IMR-90 (cell line): ENCODE results near the gene CEP72. TPM values are rescaled to one million over a fixed set of nuclear protein-coding genes. Genes with fewer than 3 reads are reported as not detected.

ENCODE experiments used
- ATAC-seq: fragments of 200-7000 bp; cut with Tn5 transposase; 2 replicates; pipeline ENCODE4 v1.9.1; 2020; ENCODE audit warnings: low read depth, mild to moderate bottlenecking, moderate library complexity
- BruUV-seq: library from RNA; stranded (reverse); fragments of 400-500 nt; replicated peaks from 2 replicates; lab custom pipeline; 2021; lab: Mats Ljungman, UMichigan
- CTCF ChIA-PET: fragments of 300-600 bp; formaldehyde crosslinking; extraction: SDS; loops from one replicate; lab custom pipeline; 2021; ENCODE audit warnings: antibody characterized with exemption; lab: Yijun Ruan, JAX
- POLR2A ChIA-PET: fragments of 300-600 bp; sonication (Branson Sonifier 250); formaldehyde crosslinking; loops from one replicate; lab custom pipeline; 2022; ENCODE audit warnings: antibody characterized with exemption; ENCODE audit not compliant: unreplicated experiment; lab: Charles Lee
- DNase-seq: peaks from one replicate; pipeline ENCODE4 v3.0.0; 2013
- H2AFZ ChIP-seq: replicated peaks from 2 replicates; pipeline ENCODE3; 2013; ENCODE audit warnings: low read length, mild to moderate bottlenecking; ENCODE audit not compliant: poor library complexity
- H2AK5ac ChIP-seq: 2 replicates; pipeline ENCODE4 v1.6.1; 2013; ENCODE audit warnings: low read depth, low read length, inconsistent platforms
- H2AK9ac ChIP-seq: replicated peaks from 2 replicates; pipeline ENCODE3; 2013; ENCODE audit warnings: mild to moderate bottlenecking, low read depth, low read length, moderate library complexity; ENCODE audit not compliant: poor library complexity
- H2BK120ac ChIP-seq: 2 replicates; pipeline ENCODE4 v1.6.1; 2013; ENCODE audit warnings: low read depth, low read length, inconsistent platforms
- H2BK15ac ChIP-seq: 3 replicates; pipeline ENCODE4 v1.6.1; 2013; ENCODE audit warnings: low read depth, low read length, inconsistent platforms
- H2BK20ac ChIP-seq: 2 replicates; pipeline ENCODE4 v1.6.1; 2013; ENCODE audit warnings: low read depth, mild to moderate bottlenecking, inconsistent platforms, low read length, moderate library complexity
- H2BK5ac ChIP-seq: 2 replicates; pipeline ENCODE4 v1.6.1; 2013; ENCODE audit warnings: mild to moderate bottlenecking, low read depth, low read length, inconsistent platforms; ENCODE audit not compliant: poor library complexity, severe bottlenecking
- H3K14ac ChIP-seq: replicated peaks from 2 replicates; pipeline ENCODE4 v1.6.1; 2013; ENCODE audit warnings: low read depth, low read length, inconsistent platforms
- H3K18ac ChIP-seq: 2 replicates; pipeline ENCODE4 v1.6.1; 2013; ENCODE audit warnings: low read depth, low read length, control low read depth
- H3K23ac ChIP-seq: 2 replicates; pipeline ENCODE4 v1.6.1; 2013; ENCODE audit warnings: low read depth, low read length, inconsistent platforms
- H3K27ac ChIP-seq: 2 replicates; pipeline ENCODE4 v1.5.1; 2013; ENCODE audit warnings: mild to moderate bottlenecking, control low read depth, low read length; ENCODE audit not compliant: insufficient read depth
- H3K27me3 ChIP-seq: 2 replicates; pipeline ENCODE4 v1.6.1; 2013; ENCODE audit warnings: low read length; ENCODE audit not compliant: control insufficient read depth, insufficient read depth
- H3K36me3 ChIP-seq: 2 replicates; pipeline ENCODE4 v1.6.1; 2013; ENCODE audit warnings: low read length, mixed read lengths; ENCODE audit not compliant: control insufficient read depth, insufficient read depth
- H3K4ac ChIP-seq: 2 replicates; pipeline ENCODE4 v1.6.1; 2013; ENCODE audit warnings: low read depth, low read length, inconsistent platforms
- H3K4me1 ChIP-seq: 2 replicates; pipeline ENCODE4 v1.6.1; 2013; ENCODE audit warnings: low read length, mixed read lengths; ENCODE audit not compliant: control insufficient read depth, insufficient read depth
- H3K4me2 ChIP-seq: 2 replicates; pipeline ENCODE4 v1.6.1; 2013; ENCODE audit warnings: low read depth, mild to moderate bottlenecking, control low read depth, low read length, moderate library complexity
- H3K4me3 ChIP-seq: 2 replicates; pipeline ENCODE4 v1.5.1; 2013; ENCODE audit warnings: low read depth, mild to moderate bottlenecking, control low read depth, low read length, moderate library complexity; ENCODE audit not compliant: insufficient read depth
- H3K56ac ChIP-seq: 2 replicates; pipeline ENCODE4 v1.6.1; 2013; ENCODE audit warnings: low read length, inconsistent platforms; ENCODE audit not compliant: insufficient read depth; ENCODE audit errors: extremely low read depth
- H3K79me1 ChIP-seq, 2 experiments: 2 replicates each; pipeline ENCODE4 v1.6.1; 2013; ENCODE audit warnings: low read length in 2 of 2, inconsistent platforms in 1 of 2, low read depth in 1 of 2
- H3K9ac ChIP-seq: 2 replicates; pipeline ENCODE4 v1.6.1; 2013; ENCODE audit warnings: low read depth, low read length, control low read depth
- H3K9me1 ChIP-seq: 2 replicates; pipeline ENCODE4 v1.6.1; 2013; ENCODE audit warnings: low read length, inconsistent platforms; ENCODE audit not compliant: insufficient read depth
- H3K9me3 ChIP-seq: 2 replicates; pipeline ENCODE4 v1.6.1; 2013; ENCODE audit warnings: low read length; ENCODE audit not compliant: control insufficient read depth, insufficient read depth
- H4K20me1 ChIP-seq: 2 replicates; pipeline ENCODE4 v1.6.1; 2013; ENCODE audit warnings: low read length, inconsistent platforms; ENCODE audit not compliant: insufficient read depth
- H4K5ac ChIP-seq: 2 replicates; pipeline ENCODE4 v1.6.1; 2013; ENCODE audit warnings: mild to moderate bottlenecking, low read depth, low read length, control low read depth
- H4K8ac ChIP-seq, 2 experiments: 2 replicates each; pipeline ENCODE4 v1.6.1; 2013; ENCODE audit warnings: low read depth in 2 of 2, low read length in 2 of 2, control low read depth in 1 of 2, inconsistent platforms in 1 of 2
- H4K91ac ChIP-seq: 2 replicates; pipeline ENCODE4 v1.6.1; 2013; ENCODE audit warnings: low read depth, low read length, inconsistent platforms; ENCODE audit not compliant: insufficient read depth
- ELK1 ChIP-seq: fragments of 150-350 bp; IDR thresholded peaks from 2 replicates; pipeline ENCODE4 v1.6.1; 2016; ENCODE audit warnings: low read depth, mild to moderate bottlenecking, low read length, moderate library complexity, borderline replicate concordance
- FOS ChIP-seq: fragments of 150-350 bp; IDR thresholded peaks from 2 replicates; pipeline ENCODE4 v1.6.1; 2016; ENCODE audit warnings: low read depth, low read length
- MAFK ChIP-seq: IDR thresholded peaks from 2 replicates; pipeline ENCODE4 v1.6.1; 2012; ENCODE audit warnings: low read depth, low read length, improper control_type of control experiment
- MAZ ChIP-seq: IDR thresholded peaks from 2 replicates; pipeline ENCODE4 v1.6.1; 2012; ENCODE audit warnings: low read depth, mild to moderate bottlenecking, low read length, improper control_type of control experiment, moderate library complexity, borderline replicate concordance
- MXI1 ChIP-seq: IDR thresholded peaks from 2 replicates; pipeline ENCODE4 v1.6.1; 2012; ENCODE audit warnings: low read depth, mild to moderate bottlenecking, low read length, moderate library complexity, borderline replicate concordance
- NFE2L2 ChIP-seq: fragments of 150-350 bp; IDR thresholded peaks from 2 replicates; pipeline ENCODE4 v1.6.1; 2016; ENCODE audit warnings: low read depth, mild to moderate bottlenecking, low read length
- POLR2A ChIP-seq: IDR thresholded peaks from 2 replicates; pipeline ENCODE4 v1.6.1; 2012; ENCODE audit warnings: mild to moderate bottlenecking, low read depth, low read length
- RCOR1 ChIP-seq: IDR thresholded peaks from 2 replicates; pipeline ENCODE4 v1.6.1; 2012; ENCODE audit warnings: mild to moderate bottlenecking, low read length, improper control_type of control experiment; ENCODE audit not compliant: insufficient replicate concordance
- SMC3 ChIP-seq: fragments of 150-350 bp; IDR thresholded peaks from 2 replicates; pipeline ENCODE4 v1.6.1; 2016; ENCODE audit warnings: low read depth, mild to moderate bottlenecking, antibody characterized with exemption, low read length, moderate library complexity
- WGBS, 2 experiments: methylation state at CpG; one replicate each; pipeline versions ENCODE4 v1.1.5 to v1.1.7; 2013; ENCODE audit warnings: missing lambda C conversion rate in 2 of 2; ENCODE audit not compliant: insufficient read length in 1 of 2; ENCODE audit errors: extremely low coverage in 2 of 2; 5-methylcytosine and 5-hydroxymethylcytosine counted together
- dilution Hi-C: fragments of 300-500 bp; cut with HindIII; formaldehyde crosslinking; loops from one replicate; pipeline ENCODE4 v1.14.3; 2018; ENCODE audit warnings: low sequenced_read_pairs; ENCODE audit not compliant: unreplicated experiment
- in situ Hi-C: fragments of 300-500 bp; cut with MboI; formaldehyde crosslinking; loops from 3 replicates; pipeline ENCODE4 v1.14.3; 2019; ENCODE audit warnings: low sequenced_read_pairs, inconsistent platforms, mixed read lengths
- intact Hi-C: fragments of 100-400 bp; cut with micrococcal nuclease; formaldehyde crosslinking; loops from 2 replicates; pipeline ENCODE4 v1.10.0; 2022
- polyA plus RNA-seq, 3 experiments: library from polyadenylated mRNA; depleted of rRNA; stranded (reverse); fragments of >200 nt; gene quantifications; 2 replicates each; pipeline ENCODE4 v1.2.3, GENCODE V29; 2012; ENCODE audit warnings: low replicate concordance in 1 of 3
- total RNA-seq: library from RNA; depleted of rRNA; stranded (reverse); fragments of >200 nt; gene quantifications from 2 replicates; pipeline ENCODE4 v1.2.3, GENCODE V29; 2012
- TF ChIP-seq, protein P1 (sequence below): conservative IDR thresholded peaks from 2 replicates; pipeline ENCODE4 v1.5.1; 2012; ENCODE audit warnings: mild to moderate bottlenecking, low read depth, low read length, improper control_type of control experiment
- TF ChIP-seq, protein P2 (sequence below): fragments of 150-350 bp; IDR thresholded peaks from 2 replicates; pipeline ENCODE4 v1.6.1; 2017; ENCODE audit warnings: mild to moderate bottlenecking, antibody characterized with exemption, low read length, low read depth

Gene CEP72
- total and polyA plus RNA-seq, 2 of the 4 experiments (the other 2 are of a cell fraction): 2.9 to 4.3 TPM

- no peak overlapping the region for H3K9ac ChIP-seq
- H4K91ac ChIP-seq: no peak overlapping the region
- DNase-seq (no peak), ATAC-seq (no peak)
- H3K4me1 ChIP-seq: no peaks in the 10 kb centered on the region
- H4K5ac ChIP-seq: no peak overlapping the region
- H3K4me2 ChIP-seq: no peak overlapping the region
- H2AFZ ChIP-seq: no peak overlapping the region
- H3K27ac ChIP-seq: no peak overlapping the region
- no peak overlapping the region for H3K56ac ChIP-seq
- POLR2A ChIA-PET: no interaction called here
- H3K4me3 ChIP-seq: no peak overlapping the region
- H2BK20ac ChIP-seq: no peak overlapping the region
- no peaks in the 10 kb centered on the region for H3K9me1 ChIP-seq
- H2AK5ac ChIP-seq: no peak overlapping the region
- CTCF ChIA-PET: no interaction called here
- H2BK15ac ChIP-seq: no peak overlapping the region
- no peaks in the 10 kb centered on the region; the same call in 1 of the 2 replicates for H3K9me3 ChIP-seq
- no peaks in the 10 kb centered on the region for H3K79me1 ChIP-seq
- no peak overlapping the region for H2BK5ac ChIP-seq
- dilution Hi-C loops (no loop called here), intact Hi-C loops (no loop called here), in situ Hi-C loops (no loop called here)
- no peak overlapping the region for H2AK9ac ChIP-seq
- H3K23ac ChIP-seq: no peak overlapping the region
- WGBS, 2 experiments: 98% methylated on average over 6 of the region's 13 CpGs; no CpG with 5 or more reads in 1 of the 2 experiments
- no peak overlapping the region for H4K8ac ChIP-seq
- H2BK120ac ChIP-seq: no peak overlapping the region
- no peak overlapping the region for H3K14ac ChIP-seq
- H3K36me3 ChIP-seq: peaks cover 2% of the 10 kb centered on the region; the same call in 1 of the 2 replicates
- BruUV-seq: no TSS peak
- H3K27me3 ChIP-seq: no peaks in the 10 kb centered on the region; the same call in 1 of the 2 replicates
- no peak overlapping the region for H3K18ac ChIP-seq
- H4K20me1 ChIP-seq: no peaks in the 10 kb centered on the region
- no peak overlapping the region for H3K4ac ChIP-seq
- TF ChIP-seq POLR2A: no peak
- TF ChIP-seq SMC3: no peak
- TF ChIP-seq FOS: no peak
- no peak for TF ChIP-seq MAZ
- TF ChIP-seq NFE2L2: no peak
- TF ChIP-seq ELK1: no peak
- no peak for TF ChIP-seq MXI1
- TF ChIP-seq, protein P1, sequence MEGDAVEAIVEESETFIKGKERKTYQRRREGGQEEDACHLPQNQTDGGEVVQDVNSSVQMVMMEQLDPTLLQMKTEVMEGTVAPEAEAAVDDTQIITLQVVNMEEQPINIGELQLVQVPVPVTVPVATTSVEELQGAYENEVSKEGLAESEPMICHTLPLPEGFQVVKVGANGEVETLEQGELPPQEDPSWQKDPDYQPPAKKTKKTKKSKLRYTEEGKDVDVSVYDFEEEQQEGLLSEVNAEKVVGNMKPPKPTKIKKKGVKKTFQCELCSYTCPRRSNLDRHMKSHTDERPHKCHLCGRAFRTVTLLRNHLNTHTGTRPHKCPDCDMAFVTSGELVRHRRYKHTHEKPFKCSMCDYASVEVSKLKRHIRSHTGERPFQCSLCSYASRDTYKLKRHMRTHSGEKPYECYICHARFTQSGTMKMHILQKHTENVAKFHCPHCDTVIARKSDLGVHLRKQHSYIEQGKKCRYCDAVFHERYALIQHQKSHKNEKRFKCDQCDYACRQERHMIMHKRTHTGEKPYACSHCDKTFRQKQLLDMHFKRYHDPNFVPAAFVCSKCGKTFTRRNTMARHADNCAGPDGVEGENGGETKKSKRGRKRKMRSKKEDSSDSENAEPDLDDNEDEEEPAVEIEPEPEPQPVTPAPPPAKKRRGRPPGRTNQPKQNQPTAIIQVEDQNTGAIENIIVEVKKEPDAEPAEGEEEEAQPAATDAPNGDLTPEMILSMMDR: no peak
- TF ChIP-seq MAFK: no peak
- TF ChIP-seq RCOR1: no peak
- TF ChIP-seq, protein P2, sequence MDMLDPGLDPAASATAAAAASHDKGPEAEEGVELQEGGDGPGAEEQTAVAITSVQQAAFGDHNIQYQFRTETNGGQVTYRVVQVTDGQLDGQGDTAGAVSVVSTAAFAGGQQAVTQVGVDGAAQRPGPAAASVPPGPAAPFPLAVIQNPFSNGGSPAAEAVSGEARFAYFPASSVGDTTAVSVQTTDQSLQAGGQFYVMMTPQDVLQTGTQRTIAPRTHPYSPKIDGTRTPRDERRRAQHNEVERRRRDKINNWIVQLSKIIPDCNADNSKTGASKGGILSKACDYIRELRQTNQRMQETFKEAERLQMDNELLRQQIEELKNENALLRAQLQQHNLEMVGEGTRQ: no peak
Measured at GRCh38 chr5:666816-667498, 54.8 kb downstream of the CEP72 start.
